Caco-2 (cell line): ENCODE data around the gene NPTXR. TPM values are rescaled to one million over a fixed set of nuclear protein-coding genes. Genes with fewer than 3 reads are reported as not detected.

Experiments used
- BruUV-seq: library from RNA; stranded (reverse); fragments of 400-500 nt; replicated peaks from 2 replicates; lab custom pipeline; 2021; lab: Mats Ljungman, UMichigan
- CTCF ChIA-PET: fragments of 300-600 bp; sonication (Branson Sonifier 250); formaldehyde crosslinking; loops from one replicate; lab custom pipeline; 2022; ENCODE audit warnings: antibody characterized with exemption; lab: Charles Lee
- POLR2A ChIA-PET: fragments of 300-600 bp; sonication (Branson Sonifier 250); formaldehyde crosslinking; loops from one replicate; lab custom pipeline; 2022; ENCODE audit warnings: antibody characterized with exemption; lab: Charles Lee
- DNase-seq, 2 experiments: peaks; one replicate each; pipeline versions ENCODE4 v3.0.0 to v3.0.0-alpha.2; 2020 to 2022
- H3K27me3 ChIP-seq: replicated peaks from 2 replicates; pipeline ENCODE4 v1.6.0; 2011; ENCODE audit warnings: low read length; ENCODE audit not compliant: control insufficient read depth, insufficient read depth
- H3K36me3 ChIP-seq: 2 replicates; pipeline ENCODE4 v1.5.1; 2011; ENCODE audit warnings: low read length; ENCODE audit not compliant: control insufficient read depth, insufficient read depth
- H3K4me1 ChIP-seq: fragments of 250-450 bp; sonication (Bioruptor Pico); 2 replicates; pipeline ENCODE4 v1.5.1; 2020; ENCODE audit warnings: mild to moderate bottlenecking
- H3K4me3 ChIP-seq: 2 replicates; pipeline ENCODE4 v1.5.1; 2011; ENCODE audit warnings: low read depth, mild to moderate bottlenecking, control low read depth, low read length
- H3K9me3 ChIP-seq: fragments of 250-450 bp; sonication (Bioruptor Pico); 2 replicates; pipeline ENCODE4 v1.5.1; 2020; ENCODE audit warnings: mild to moderate bottlenecking, moderate library complexity
- H3K27ac Mint-ChIP-seq: one replicate; pipeline ENCODE4 v1.8.0; 2022; ENCODE audit warnings: mixed read lengths; ENCODE audit not compliant: unreplicated experiment
- H3K27me3 Mint-ChIP-seq: one replicate; pipeline ENCODE4 v1.8.0; 2022; ENCODE audit warnings: mixed read lengths; ENCODE audit not compliant: insufficient read depth, unreplicated experiment
- H3K36me3 Mint-ChIP-seq: one replicate; pipeline ENCODE4 v1.8.0; 2022; ENCODE audit warnings: mild to moderate bottlenecking, mixed read lengths; ENCODE audit not compliant: insufficient read depth, unreplicated experiment
- H3K4me1 Mint-ChIP-seq: one replicate; pipeline ENCODE4 v1.8.0; 2022; ENCODE audit warnings: low read depth, mixed read lengths; ENCODE audit not compliant: unreplicated experiment
- H3K4me3 Mint-ChIP-seq: one replicate; pipeline ENCODE4 v1.8.0; 2022; ENCODE audit warnings: mild to moderate bottlenecking, moderate library complexity, mixed read lengths; ENCODE audit not compliant: unreplicated experiment
- H3K9me3 Mint-ChIP-seq: one replicate; pipeline ENCODE4 v1.8.0; 2022; ENCODE audit warnings: mixed read lengths; ENCODE audit not compliant: unreplicated experiment
- CTCF ChIP-seq, 2 experiments: fragments of 200-600 bp in 1 of 2; IDR thresholded peaks; 1 replicate in 1 of 2; 2 replicates in 1 of 2; pipeline versions ENCODE4 v1.5.1 to v1.8.0; 2011 to 2022; ENCODE audit warnings: antibody characterized with exemption in 1 of 2, control low read depth in 1 of 2, inconsistent platforms in 1 of 2, low read depth in 1 of 2, low read length in 1 of 2, mild to moderate bottlenecking in 1 of 2, moderate library complexity in 1 of 2; ENCODE audit not compliant: insufficient read depth in 1 of 2, severe bottlenecking in 1 of 2, unreplicated experiment in 1 of 2
- intact Hi-C: fragments of 100-400 bp; cut with micrococcal nuclease; formaldehyde crosslinking; loops from one replicate; pipeline ENCODE4 v1.10.0; 2022; ENCODE audit not compliant: unreplicated experiment
- total RNA-seq: library from RNA; stranded (reverse); gene quantifications from 2 replicates; pipeline ENCODE4 v1.2.3, GENCODE V29; 2022

Gene NPTXR
- total RNA-seq, 1 experiment from 2014 or later: 16.4 TPM

- ChIA-PET CTCF (interaction anchor here (0.6 to 2.0 kb wide), 2 partner anchors 84 to 255 kb away, joined by 5 to 7 read pairs; no protein-coding TSS in a partner anchor), POLR2A (no interaction called here)
- no peak for TF ChIP-seq CTCF (IDR thresholded peaks at IDR 0.05; ENCODE audit: insufficient read depth in 1 of 2, low read depth in 1 of 2, low read length in 1 of 2, severe bottlenecking in 1 of 2, unreplicated experiment in 1 of 2)
- Histone ChIP-seq H3K4me1 (no peaks in the 10 kb centered on the region), H3K36me3 (no peaks in the 10 kb centered on the region), H3K4me3 (no peak overlapping the region), H3K9me3 (no peaks in the 10 kb centered on the region), H3K27me3 (no peaks in the 10 kb centered on the region)
- H3K4me3 Mint-ChIP-seq: no peak overlapping the region
- H3K36me3 Mint-ChIP-seq: no peaks in the 10 kb centered on the region
- H3K4me1 Mint-ChIP-seq: no peaks in the 10 kb centered on the region
- H3K27ac Mint-ChIP-seq: no peak overlapping the region
- no peaks in the 10 kb centered on the region for H3K9me3 Mint-ChIP-seq
- no peaks in the 10 kb centered on the region for H3K27me3 Mint-ChIP-seq
- BruUV-seq: no TSS peak
- DNase-seq: no peak
- intact Hi-C loops: no loop called here
Observed at GRCh38 chr22:38852522-38852921, 8.7 kb upstream of the NPTXR start.

GRCh38 chr22:38850941-38851849 lies 7.4 kb upstream of the NPTXR start:
- DNase-seq: no peak
- H3K27ac Mint-ChIP-seq: no peak overlapping the region
- H3K4me1 ChIP-seq: no peaks in the 10 kb centered on the region
- H3K9me3 ChIP-seq: no peaks in the 10 kb centered on the region
- no peaks in the 10 kb centered on the region for H3K9me3 Mint-ChIP-seq
- BruUV-seq: no TSS peak
- no peak for TF ChIP-seq CTCF (IDR thresholded peaks at IDR 0.05; ENCODE audit: insufficient read depth in 1 of 2, low read depth in 1 of 2, low read length in 1 of 2, severe bottlenecking in 1 of 2, unreplicated experiment in 1 of 2)
- POLR2A ChIA-PET: no interaction called here
- intact Hi-C loops: no loop called here
- H3K4me3 ChIP-seq: no peak overlapping the region
- no peaks in the 10 kb centered on the region for H3K4me1 Mint-ChIP-seq
- CTCF ChIA-PET: no interaction called here
- no peaks in the 10 kb centered on the region for H3K36me3 ChIP-seq
- no peaks in the 10 kb centered on the region for H3K27me3 Mint-ChIP-seq
- no peaks in the 10 kb centered on the region for H3K36me3 Mint-ChIP-seq
- H3K4me3 Mint-ChIP-seq: no peak overlapping the region
- H3K27me3 ChIP-seq: no peaks in the 10 kb centered on the region

GRCh38 chr22:38850399-38850798 lies 6.6 kb upstream of the NPTXR start:
- no peak overlapping the region for H3K4me3 ChIP-seq
- CTCF ChIA-PET: no interaction called here
- no peak for TF ChIP-seq CTCF (IDR thresholded peaks at IDR 0.05; ENCODE audit: insufficient read depth in 1 of 2, low read depth in 1 of 2, low read length in 1 of 2, severe bottlenecking in 1 of 2, unreplicated experiment in 1 of 2)
- Mint-ChIP-seq H3K4me1 (no peaks in the 10 kb centered on the region), H3K27ac (no peak overlapping the region), H3K9me3 (no peaks in the 10 kb centered on the region), H3K4me3 (no peak overlapping the region), H3K36me3 (no peaks in the 10 kb centered on the region), H3K27me3 (no peaks in the 10 kb centered on the region)
- H3K9me3 ChIP-seq: no peaks in the 10 kb centered on the region
- no peaks in the 10 kb centered on the region for H3K36me3 ChIP-seq
- no peaks in the 10 kb centered on the region for H3K27me3 ChIP-seq
- POLR2A ChIA-PET: no interaction called here
- BruUV-seq: no TSS peak
- peaks cover 1% of the 10 kb centered on the region; the same call in 1 of the 2 replicates for H3K4me1 ChIP-seq
- intact Hi-C loops: no loop called here
- no peak for DNase-seq
